HepG2 (cell line): ENCODE results near the gene THOP1. TPM values are rescaled to one million over a fixed set of nuclear protein-coding genes. Genes with fewer than 3 reads are reported as not detected.

Experiments
- ATAC-seq: fragments of 200-7000 bp; cut with Tn5 transposase; 3 replicates; pipeline ENCODE4 v1.9.1; 2020; ENCODE audit warnings: mild to moderate bottlenecking, moderate library complexity
- BruUV-seq: library from RNA; stranded (reverse); fragments of 400-500 nt; replicated peaks from 2 replicates; lab custom pipeline; 2021; lab: Mats Ljungman, UMichigan
- CTCF ChIA-PET: fragments of 300-600 bp; formaldehyde crosslinking; extraction: SDS; loops from one replicate; lab custom pipeline; 2021; ENCODE audit warnings: low total read pairs, inconsistent platforms, low intra/inter-chr PET ratio; lab: Yijun Ruan, JAX
- POLR2A ChIA-PET: fragments of 350-600 bp; sonication (Branson Sonifier 250); formaldehyde crosslinking; loops from one replicate; lab custom pipeline; 2020; ENCODE audit warnings: antibody characterized with exemption, inconsistent platforms; lab: Yijun Ruan, JAX
- DNase-seq: peaks from one replicate; pipeline ENCODE4 v3.0.0-alpha.2; 2015; ENCODE audit warnings: low spot score
- FAIRE-seq: peaks from 3 replicates; lab custom pipeline; 2011; peaks lifted over from hg19 to GRCh38; lab: Jason Lieb, UNC
- H2AFZ ChIP-seq: one replicate; pipeline ENCODE4 v1.6.1; 2011; ENCODE audit warnings: low read length, inconsistent platforms
- H3K27ac ChIP-seq: fragments of 300-600 bp; 3 replicates; pipeline ENCODE4 v1.8.0; 2011; ENCODE audit warnings: mixed run types, mild to moderate bottlenecking, mixed read lengths, low read length, inconsistent platforms; ENCODE audit not compliant: insufficient read depth; ENCODE audit errors: extremely low read length
- H3K27me3 ChIP-seq, 2 experiments: fragments of 200-600 bp in 1 of 2; 2 replicates in 1 of 2; 3 replicates in 1 of 2; pipeline versions ENCODE4 v1.6.0 to v1.8.0; 2011; ENCODE audit warnings: low read length in 2 of 2, mild to moderate bottlenecking in 2 of 2, moderate library complexity in 2 of 2, inconsistent platforms in 1 of 2; ENCODE audit not compliant: insufficient read depth in 2 of 2, control insufficient read depth in 1 of 2
- H3K36me3 ChIP-seq, 2 experiments: fragments of 200-600 bp in 1 of 2; replicated peaks in 1 of 2; 2 replicates in 1 of 2; 3 replicates in 1 of 2; pipeline versions ENCODE4 v1.5.1 to v1.8.0; 2011; ENCODE audit warnings: low read length in 2 of 2, inconsistent platforms in 1 of 2; ENCODE audit not compliant: insufficient read depth in 2 of 2, control insufficient read depth in 1 of 2
- H3K4me1 ChIP-seq: 2 replicates; pipeline ENCODE4 v1.5.1; 2012; ENCODE audit warnings: low read length, inconsistent platforms; ENCODE audit not compliant: insufficient read depth
- H3K4me2 ChIP-seq: 2 replicates; pipeline ENCODE4 v1.6.0; 2011; ENCODE audit warnings: low read depth, low read length, inconsistent platforms
- H3K4me3 ChIP-seq, 3 experiments: fragments of 200-600 bp in 1 of 3; sonication (generic), shearing (Covaris generic) in 1 of 3; replicated peaks in 1 of 3; 2 replicates each; pipeline ENCODE4 v1.5.1; 2011 to 2016; ENCODE audit warnings: low read length in 3 of 3, inconsistent platforms in 2 of 3, low read depth in 2 of 3, mild to moderate bottlenecking in 2 of 3, control low read depth in 1 of 3, mixed read lengths in 1 of 3; ENCODE audit not compliant: insufficient read depth in 1 of 3
- H3K79me2 ChIP-seq: one replicate; pipeline ENCODE4 v1.6.1; 2011; ENCODE audit warnings: low read length, inconsistent platforms; ENCODE audit not compliant: insufficient read depth
- H3K9ac ChIP-seq: 2 replicates; pipeline ENCODE4 v1.6.0; 2011; ENCODE audit warnings: mild to moderate bottlenecking, low read depth, low read length, inconsistent platforms; ENCODE audit not compliant: insufficient read depth
- H3K9me3 ChIP-seq: 2 replicates; pipeline ENCODE4 v1.5.1; 2012; ENCODE audit warnings: mild to moderate bottlenecking, low read length
- H4K20me1 ChIP-seq: 2 replicates; pipeline ENCODE4 v1.6.0; 2011; ENCODE audit warnings: inconsistent platforms, mild to moderate bottlenecking, low read length, moderate library complexity; ENCODE audit not compliant: insufficient read depth
- RBAK ChIP-seq: sonication (generic); formaldehyde crosslinking; IDR thresholded peaks from 2 replicates; pipeline ENCODE4 v1.5.1; 2020; ENCODE audit warnings: mild to moderate bottlenecking, missing genetic modification reagents
- SMYD3 ChIP-seq: sonication (generic); formaldehyde crosslinking; IDR thresholded peaks from 2 replicates; pipeline ENCODE4 v1.8.1; 2023; ENCODE audit warnings: mild to moderate bottlenecking, missing genetic modification reagents
- SYNCRIP ChIP-seq: fragments of 200-400 bp; formaldehyde crosslinking; IDR thresholded peaks from 2 replicates; pipeline ENCODE4 v1.6.1; 2018; ENCODE audit warnings: mild to moderate bottlenecking, low read depth, low read length; ENCODE audit not compliant: insufficient read depth
- U2AF2 ChIP-seq: fragments of 200-400 bp; formaldehyde crosslinking; IDR thresholded peaks from 2 replicates; pipeline ENCODE4 v1.6.1; 2017; ENCODE audit warnings: low read depth, mild to moderate bottlenecking, low read length
- ZNF282 ChIP-seq: fragments of 450-650 bp; IDR thresholded peaks from 2 replicates; pipeline ENCODE4 v1.6.1; 2018; ENCODE audit not compliant: partially characterized antibody
- WGBS: methylation state at CpG from one replicate; pipeline ENCODE4 v1.1.6; 2017; ENCODE audit warnings: low lambda C conversion rate; 5-methylcytosine and 5-hydroxymethylcytosine counted together
- in situ Hi-C: cut with HindIII; loops from 2 replicates; pipeline ENCODE4 v1.10.0; 2017; ENCODE audit warnings: low pct_unique_long_range_greater_than_20kb; ENCODE audit not compliant: extremely low pct_ligation_motif_present
- intact Hi-C: fragments of 100-400 bp; cut with micrococcal nuclease; formaldehyde crosslinking; loops from one replicate; pipeline ENCODE4 v1.10.0; 2022; ENCODE audit not compliant: unreplicated experiment
- polyA plus RNA-seq, 8 experiments: library from polyadenylated mRNA; depleted of rRNA in 3 of 8; stranded (reverse) in 7 of 8; unstranded in 1 of 8; fragments of >200 nt; fragmentation: Illumina TruSeq in 4 of 8; extraction: Trizol in 4 of 8; gene quantifications; 2 replicates each; pipeline versions ENCODE4 v1.2.1 to v1.2.3, GENCODE V29; 2011 to 2016; ENCODE audit warnings: low read depth in 4 of 8, missing spikeins in 1 of 8, mixed read lengths in 1 of 8; ENCODE audit not compliant: insufficient read depth in 1 of 8
- total RNA-seq, 5 experiments: library from RNA; depleted of rRNA; stranded (reverse); fragments of >200 nt; fragmentation: Illumina TruSeq; extraction: Trizol; gene quantifications; 2 replicates each; pipeline ENCODE4 v1.2.3, GENCODE V29; 2016; ENCODE audit warnings: low read depth in 1 of 5
- TF ChIP-seq, protein P1 (sequence below): sonication (generic); formaldehyde crosslinking; conservative IDR thresholded peaks from 2 replicates; pipeline ENCODE4 v1.5.0; 2020; ENCODE audit warnings: missing genetic modification reagents

THOP1 gene
- total and polyA plus RNA-seq, 2 of the 13 experiments (the other 11 are each of a cell fraction or from before 2014, with no cell fraction given) = 74.4 to 116 TPM

GRCh38 chr19:2744113-2744512 is 41.2 kb upstream of the THOP1 start (continued):
- TF ChIP-seq, protein P1, sequence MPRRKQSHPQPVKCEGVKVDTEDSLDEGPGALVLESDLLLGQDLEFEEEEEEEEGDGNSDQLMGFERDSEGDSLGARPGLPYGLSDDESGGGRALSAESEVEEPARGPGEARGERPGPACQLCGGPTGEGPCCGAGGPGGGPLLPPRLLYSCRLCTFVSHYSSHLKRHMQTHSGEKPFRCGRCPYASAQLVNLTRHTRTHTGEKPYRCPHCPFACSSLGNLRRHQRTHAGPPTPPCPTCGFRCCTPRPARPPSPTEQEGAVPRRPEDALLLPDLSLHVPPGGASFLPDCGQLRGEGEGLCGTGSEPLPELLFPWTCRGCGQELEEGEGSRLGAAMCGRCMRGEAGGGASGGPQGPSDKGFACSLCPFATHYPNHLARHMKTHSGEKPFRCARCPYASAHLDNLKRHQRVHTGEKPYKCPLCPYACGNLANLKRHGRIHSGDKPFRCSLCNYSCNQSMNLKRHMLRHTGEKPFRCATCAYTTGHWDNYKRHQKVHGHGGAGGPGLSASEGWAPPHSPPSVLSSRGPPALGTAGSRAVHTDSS (CRISPR knock-in tag) = no peak

DNA sequence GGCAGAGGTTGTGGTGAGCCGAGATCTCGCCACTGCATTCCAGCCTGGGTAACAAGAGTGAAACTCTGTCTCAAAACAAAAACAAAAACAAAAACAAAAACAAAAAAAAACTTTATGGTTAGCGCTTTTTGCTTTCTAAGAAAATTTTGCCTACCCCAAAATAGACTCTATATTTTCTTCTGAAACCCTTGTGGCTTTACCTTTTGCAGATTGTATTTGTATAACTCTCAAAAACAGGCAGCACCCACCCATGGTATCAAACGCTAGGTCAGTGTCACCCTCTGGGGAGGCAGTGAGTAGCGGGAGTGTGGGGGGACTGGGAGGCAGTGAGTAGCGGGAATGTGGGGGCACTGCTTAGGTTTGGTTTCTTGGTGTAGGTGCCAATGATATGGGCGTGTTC is 38.0 kb upstream of the THOP1 start:
- no peak for DNase-seq
- in situ Hi-C loops = no loop called here
- H3K9me3 ChIP-seq = no peaks in the 10 kb centered on the region
- ATAC-seq = no peak
- H3K27me3 ChIP-seq = no peaks in the 10 kb centered on the region
- ChIA-PET CTCF (interaction anchor here (1.3 kb wide), 1 partner anchor 99 kb away, joined by 4 read pairs; no protein-coding TSS in a partner anchor), POLR2A (no interaction called here)
- 30% methylated on average over 7 of the region's 7 CpGs for WGBS
- H3K79me2 ChIP-seq = no peaks in the 10 kb centered on the region
- H3K4me3 ChIP-seq = no peak overlapping the region
- no peaks in the 10 kb centered on the region for H3K36me3 ChIP-seq
- no peak overlapping the region for H3K9ac ChIP-seq
- peaks cover 7% of the 10 kb centered on the region for H3K4me1 ChIP-seq
- no peak for FAIRE-seq
- BruUV-seq = no TSS peak
- intact Hi-C loops = no loop called here
- no peaks in the 10 kb centered on the region for H4K20me1 ChIP-seq
- TF ChIP-seq U2AF2 = no peak
- TF ChIP-seq ZNF282 = no peak
- TF ChIP-seq SMYD3 (CRISPR knock-in tag) = no peak
- TF ChIP-seq SYNCRIP = no peak
- TF ChIP-seq RBAK = no peak
- H3K4me2 ChIP-seq = no peak overlapping the region
- no peak overlapping the region for H3K27ac ChIP-seq
- H2AFZ ChIP-seq = no peak overlapping the region
